NCI-H526 treated with DMSO at 0.1 percent for 48 hours (cell line): ENCODE data around the gene HRH3.

Experiments used
- DNase-seq: peaks from one replicate; lab custom pipeline; 2025; lab: John Stamatoyannopoulos, UW

HRH3 gene

GRCh38 chr20:62174870-62175624 is 45.0 kb downstream of the HRH3 start:
- no peak for DNase-seq

- no peak for DNase-seq
These were observed 45.9 kb downstream of the HRH3 start for GRCh38 chr20:62174021-62174804.

DNA sequence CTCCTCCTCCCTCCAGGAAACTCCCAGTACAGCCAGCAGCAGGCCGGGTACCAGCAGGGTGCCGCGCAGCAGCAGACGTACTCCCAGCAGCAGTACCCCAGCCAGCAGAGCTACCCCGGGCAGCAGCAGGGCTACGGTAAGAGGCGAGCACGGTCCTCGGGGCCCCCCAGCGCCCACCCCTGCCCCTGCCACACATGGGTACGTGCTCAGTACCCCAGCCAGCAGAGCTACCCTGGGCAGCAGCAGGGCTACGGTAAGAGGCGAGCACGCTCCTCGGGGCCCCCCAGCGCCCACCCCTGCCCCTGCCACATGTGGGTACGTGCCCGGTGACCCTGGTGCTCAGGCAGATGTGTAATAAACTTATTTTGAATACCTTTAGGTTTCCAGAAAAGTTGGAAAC is 47.4 kb downstream of the HRH3 start:
- DNase-seq = no peak

GRCh38 chr20:62171245-62171644 is 48.8 kb downstream of the HRH3 start:
- no peak for DNase-seq

DNA sequence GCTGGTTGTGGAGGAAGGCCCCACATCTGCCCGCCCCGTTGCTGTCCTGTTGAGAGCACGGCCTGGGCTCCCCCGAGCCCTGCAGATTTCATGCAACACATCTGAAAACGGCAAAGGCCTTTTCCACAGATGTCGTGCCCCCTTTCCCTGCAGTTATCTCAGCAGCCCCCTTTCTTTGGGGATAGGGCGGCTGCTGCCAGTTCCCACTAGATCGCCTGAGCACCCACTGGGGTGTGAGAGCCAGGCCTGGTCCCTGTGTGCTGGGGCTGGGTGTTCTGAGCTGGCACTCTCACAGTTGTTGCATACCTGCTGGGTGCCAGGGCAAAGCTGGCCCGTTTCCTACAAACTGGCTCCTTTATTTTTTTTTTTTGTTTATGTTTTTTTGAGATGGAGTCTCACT is 49.5 kb downstream of the HRH3 start:
- DNase-seq = no peak

GRCh38 chr20:62168890-62169435 is 51.1 kb downstream of the HRH3 start:
- no peak for DNase-seq

GRCh38 chr20:62168061-62168460 is 52.0 kb downstream of the HRH3 start:
- DNase-seq = no peak

GRCh38 chr20:62167474-62167873 is 52.6 kb downstream of the HRH3 start:
- no peak for DNase-seq

DNA sequence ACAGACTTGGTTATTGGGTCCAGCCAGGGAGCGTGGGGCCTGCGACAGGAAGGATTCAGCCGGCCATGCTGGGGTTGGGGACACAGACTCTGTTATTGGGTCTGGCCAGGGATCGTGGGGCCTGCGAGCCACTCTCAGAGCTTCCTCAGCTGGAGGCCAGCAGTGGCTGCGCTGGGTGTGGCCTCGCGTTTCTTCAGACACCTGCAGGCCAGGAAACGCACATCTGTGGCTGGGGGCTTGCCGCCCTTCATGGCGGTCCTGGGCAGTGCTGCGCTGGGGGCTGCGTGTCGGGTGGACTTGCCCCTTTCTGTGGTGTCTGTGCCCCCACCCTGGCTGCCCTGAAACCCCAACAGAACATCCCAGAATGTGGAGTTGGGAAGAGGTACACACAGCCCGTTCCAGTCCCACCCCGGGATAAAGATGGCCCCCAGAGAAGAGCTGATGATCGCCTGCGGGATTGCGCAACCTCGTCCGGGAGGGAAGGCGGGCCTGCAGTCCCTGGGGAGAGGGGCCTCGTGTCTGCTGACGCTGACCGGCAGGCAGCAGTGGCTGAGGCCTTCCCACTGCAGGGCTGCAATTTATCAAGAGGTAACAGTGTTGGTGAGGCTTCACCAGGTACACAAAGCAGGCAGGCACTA is 54.2 kb downstream of the HRH3 start:
- no peak for DNase-seq
